ENCODE data around the gene BNC2. TPM values are rescaled to one million over a fixed set of nuclear protein-coding genes. Genes with fewer than 3 reads are reported as not detected.

The BNC2 gene
- total and polyA plus RNA-seq, 2 of the 13 experiments (the other 11 are each of a cell fraction or from before 2014, with no cell fraction given): not detected

GRCh38 chr9:16873126-16873802, 2.8 kb upstream of the BNC2 start:
- H4K20me1 ChIP-seq (ENCODE audit: insufficient read depth, low read length): no peaks in the 10 kb centered on the region
- no peak overlapping the region for H3K27ac ChIP-seq (ENCODE audit: extremely low read length, insufficient read depth, low read length)
- no peak for DNase-seq (ENCODE audit: low spot score)
- no peak overlapping the region for H2AFZ ChIP-seq (ENCODE audit: low read length)
- in situ Hi-C loops (cut with HindIII; ENCODE audit: extremely low pct_ligation_motif_present, low pct_unique_long_range_greater_than_20kb): no loop called here
- TF ChIP-seq SP1 (IDR thresholded peaks at IDR 0.05) (no peak), SP1 (CRISPR knock-in tag; IDR thresholded peaks at IDR 0.05) (no peak), AGO1 (IDR thresholded peaks at IDR 0.05; ENCODE audit: low read depth, low read length, poor library complexity, severe bottlenecking) (no peak), ZNF503 (CRISPR knock-in tag; IDR thresholded peaks at IDR 0.05) (no peak), NR1H2 (CRISPR knock-in tag; IDR thresholded peaks at IDR 0.05; ENCODE audit: borderline replicate concordance, low read depth) (no peak), ZNF484 (CRISPR knock-in tag; IDR thresholded peaks at IDR 0.05; ENCODE audit: borderline replicate concordance, low read depth) (no peak), HNF4A (CRISPR knock-in tag; IDR thresholded peaks at IDR 0.05) (no peak), ZNF143 (CRISPR knock-in tag; IDR thresholded peaks at IDR 0.05) (no peak), ATAD3A (CRISPR knock-in tag; IDR thresholded peaks at IDR 0.05) (no peak)
- no peak overlapping the region for H3K4me2 ChIP-seq (ENCODE audit: low read depth, low read length)
- no peak for ATAC-seq
- BruUV-seq (replicated peaks): no TSS peak
- ChIA-PET POLR2A (no interaction called here), CTCF (ENCODE audit: low intra/inter-chr PET ratio, low total read pairs) (no interaction called here)
- no peaks in the 10 kb centered on the region for H3K79me2 ChIP-seq (ENCODE audit: insufficient read depth, low read length)
- no peaks in the 10 kb centered on the region for H3K9me3 ChIP-seq (ENCODE audit: low read length)
- FAIRE-seq: no peak
- no peak overlapping the region for H3K4me3 ChIP-seq (replicated peaks in 1 of 3; ENCODE audit: insufficient read depth in 1 of 3, low read depth in 2 of 3, low read length in 3 of 3)
- H3K27me3 ChIP-seq (ENCODE audit: control insufficient read depth in 1 of 2, insufficient read depth in 2 of 2, low read length in 2 of 2): peaks cover 5 to 40% of the 10 kb centered on the region in 2 experiments; a peak in 4 of 5 replicates
- WGBS (ENCODE audit: low lambda C conversion rate): 39% methylated on average over 6 of the region's 6 CpGs
- H3K36me3 ChIP-seq (replicated peaks in 1 of 2; ENCODE audit: control insufficient read depth in 1 of 2, insufficient read depth in 2 of 2, low read length in 2 of 2): no peaks in the 10 kb centered on the region
- no peaks in the 10 kb centered on the region for H3K4me1 ChIP-seq (ENCODE audit: insufficient read depth, low read length)
- intact Hi-C loops (cut with micrococcal nuclease; ENCODE audit: unreplicated experiment): no loop called here
- no peak overlapping the region for H3K9ac ChIP-seq (ENCODE audit: insufficient read depth, low read depth, low read length)
